Mesothelial cell of epicardium (in vitro differentiated cells): Measurements from ENCODE around the gene DICER1. TPM values are rescaled to one million over a fixed set of nuclear protein-coding genes. Genes with fewer than 3 reads are reported as not detected.

ENCODE experiments used
- DNase-seq, 2 experiments: peaks; one replicate each; pipeline ENCODE4 v3.0.0; 2021; ENCODE audit warnings: low spot score in 2 of 2; ENCODE audit not compliant: unreplicated experiment in 2 of 2
- H3K27ac Mint-ChIP-seq: 2 replicates; pipeline ENCODE4 v1.8.0; 2021; ENCODE audit warnings: mixed read lengths
- H3K27me3 Mint-ChIP-seq: 2 replicates; pipeline ENCODE4 v1.8.0; 2021; ENCODE audit warnings: low read depth, mixed read lengths
- H3K36me3 Mint-ChIP-seq: 2 replicates; pipeline ENCODE4 v1.8.0; 2021; ENCODE audit warnings: mixed read lengths
- H3K4me1 Mint-ChIP-seq: 2 replicates; pipeline ENCODE4 v1.8.0; 2021; ENCODE audit warnings: mixed read lengths
- H3K4me3 Mint-ChIP-seq: 2 replicates; pipeline ENCODE4 v1.8.0; 2021; ENCODE audit warnings: mild to moderate bottlenecking, moderate library complexity, mixed read lengths
- H3K9me3 Mint-ChIP-seq: 2 replicates; pipeline ENCODE4 v1.8.0; 2021; ENCODE audit warnings: mixed read lengths
- total RNA-seq: library from RNA; stranded (reverse); gene quantifications from 3 replicates; pipeline ENCODE4 v1.2.1, GENCODE V29; 2021
- TF ChIP-seq, protein P1 (sequence below): fragments of 200-600 bp; sonication (generic); IDR thresholded peaks from one replicate; pipeline ENCODE4 v1.5.0; 2021; ENCODE audit warnings: antibody characterized with exemption; ENCODE audit not compliant: unreplicated experiment

Gene DICER1
- total RNA-seq, 1 donor from 2014 or later: 148 TPM

DNA sequence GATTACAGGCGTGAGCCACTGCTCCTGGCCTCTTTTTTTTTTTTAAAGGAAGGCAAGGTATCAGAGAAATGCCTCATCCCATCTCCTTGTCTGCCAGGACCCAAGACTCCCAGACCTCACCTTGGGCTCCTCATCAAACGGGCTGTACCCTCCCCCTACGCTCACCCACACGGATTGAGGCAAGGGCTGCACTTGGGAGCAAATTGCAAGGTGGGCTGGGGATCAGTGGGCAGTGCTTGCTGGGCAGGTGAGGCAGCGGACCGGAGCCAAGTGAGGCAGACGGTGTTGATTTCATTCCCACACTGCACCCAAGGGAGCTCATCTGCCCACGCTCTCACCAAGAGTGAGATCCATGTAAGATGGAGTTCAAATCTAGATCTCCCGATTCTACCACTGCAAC, 41.0 kb upstream of the DICER1 start:
- H3K4me1 Mint-ChIP-seq: peaks cover 36% of the 10 kb centered on the region
- no peaks in the 10 kb centered on the region for H3K9me3 Mint-ChIP-seq
- no peak for DNase-seq
- TF ChIP-seq, protein P1, sequence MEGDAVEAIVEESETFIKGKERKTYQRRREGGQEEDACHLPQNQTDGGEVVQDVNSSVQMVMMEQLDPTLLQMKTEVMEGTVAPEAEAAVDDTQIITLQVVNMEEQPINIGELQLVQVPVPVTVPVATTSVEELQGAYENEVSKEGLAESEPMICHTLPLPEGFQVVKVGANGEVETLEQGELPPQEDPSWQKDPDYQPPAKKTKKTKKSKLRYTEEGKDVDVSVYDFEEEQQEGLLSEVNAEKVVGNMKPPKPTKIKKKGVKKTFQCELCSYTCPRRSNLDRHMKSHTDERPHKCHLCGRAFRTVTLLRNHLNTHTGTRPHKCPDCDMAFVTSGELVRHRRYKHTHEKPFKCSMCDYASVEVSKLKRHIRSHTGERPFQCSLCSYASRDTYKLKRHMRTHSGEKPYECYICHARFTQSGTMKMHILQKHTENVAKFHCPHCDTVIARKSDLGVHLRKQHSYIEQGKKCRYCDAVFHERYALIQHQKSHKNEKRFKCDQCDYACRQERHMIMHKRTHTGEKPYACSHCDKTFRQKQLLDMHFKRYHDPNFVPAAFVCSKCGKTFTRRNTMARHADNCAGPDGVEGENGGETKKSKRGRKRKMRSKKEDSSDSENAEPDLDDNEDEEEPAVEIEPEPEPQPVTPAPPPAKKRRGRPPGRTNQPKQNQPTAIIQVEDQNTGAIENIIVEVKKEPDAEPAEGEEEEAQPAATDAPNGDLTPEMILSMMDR: no peak
- H3K27ac Mint-ChIP-seq: peak overlapping the region; percentile 74
- peaks cover 1% of the 10 kb centered on the region for H3K27me3 Mint-ChIP-seq
- no peak overlapping the region for H3K4me3 Mint-ChIP-seq
- H3K36me3 Mint-ChIP-seq: peaks cover 41% of the 10 kb centered on the region

DNA sequence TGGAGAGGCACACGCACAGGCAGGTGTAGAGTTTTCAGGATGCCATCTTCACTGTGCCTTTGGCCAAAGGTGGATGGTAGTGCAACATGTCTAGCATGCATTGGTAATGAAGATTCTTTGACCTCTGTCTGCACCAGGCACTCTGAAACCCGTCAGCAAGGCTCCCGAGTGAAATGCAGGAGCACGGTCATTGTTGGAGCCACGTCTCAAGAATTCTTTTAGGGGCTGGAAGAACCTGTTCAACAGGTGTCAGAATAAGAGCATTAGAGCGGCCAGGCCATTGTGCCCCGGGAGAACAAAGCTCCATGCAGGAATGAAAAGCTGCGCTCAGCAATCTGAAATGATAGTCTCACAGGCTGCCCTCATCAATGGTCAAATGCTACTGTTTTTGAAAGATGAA, 40.2 kb upstream of the DICER1 start:
- peaks cover 36% of the 10 kb centered on the region for H3K36me3 Mint-ChIP-seq
- DNase-seq: no peak

DNA sequence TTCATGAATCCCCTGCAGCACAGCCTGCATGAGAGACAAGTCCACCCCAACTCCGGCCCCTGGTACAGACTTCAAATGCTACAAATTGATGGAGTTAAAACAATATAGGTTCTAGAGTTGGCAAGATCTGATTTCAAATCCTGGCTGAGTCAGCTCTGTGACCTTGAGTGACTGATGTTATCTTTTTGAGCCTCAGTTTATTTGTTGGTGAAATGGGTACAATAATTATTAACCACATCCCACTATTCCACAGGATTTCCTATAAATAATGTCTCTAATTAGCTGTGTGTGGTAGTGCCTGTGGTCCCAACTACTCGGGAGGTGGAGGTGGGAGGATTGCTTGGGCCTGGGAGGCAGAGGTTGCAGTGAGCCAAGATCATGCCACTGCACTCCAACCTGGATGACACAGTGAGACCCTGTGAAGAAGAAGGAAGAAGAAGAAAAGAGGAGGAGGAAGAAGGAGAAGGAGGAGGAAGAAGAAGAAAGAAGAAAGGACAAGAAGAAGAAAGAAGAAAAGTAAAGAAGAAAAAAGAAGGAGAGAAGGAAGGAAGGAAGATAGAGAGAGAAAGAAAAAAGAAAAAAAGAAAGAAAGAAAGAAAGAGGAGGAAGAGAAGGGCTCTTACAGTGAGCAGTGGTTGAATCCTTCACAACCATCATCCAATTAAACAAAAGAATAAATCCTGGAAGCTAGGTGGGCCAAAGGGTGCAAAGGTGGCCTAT, 39.7 kb upstream of the DICER1 start:
- no peak overlapping the region for H3K4me3 Mint-ChIP-seq
- no peak for DNase-seq
- TF ChIP-seq, protein P1: no peak
- H3K27ac Mint-ChIP-seq: peak overlapping the region; percentile 87
- H3K9me3 Mint-ChIP-seq: no peaks in the 10 kb centered on the region
- peaks cover 35% of the 10 kb centered on the region for H3K36me3 Mint-ChIP-seq
- H3K4me1 Mint-ChIP-seq: peaks cover 37% of the 10 kb centered on the region
- peaks cover 1% of the 10 kb centered on the region for H3K27me3 Mint-ChIP-seq

More for the DNA sequence above, 40.2 kb upstream of the DICER1 start:
- H3K9me3 Mint-ChIP-seq: no peaks in the 10 kb centered on the region
- peaks cover 37% of the 10 kb centered on the region for H3K4me1 Mint-ChIP-seq
- no peak overlapping the region for H3K4me3 Mint-ChIP-seq
- H3K27me3 Mint-ChIP-seq: peaks cover 1% of the 10 kb centered on the region
- TF ChIP-seq, protein P1: no peak
- H3K27ac Mint-ChIP-seq: peak overlapping the region; percentile 87

DNA sequence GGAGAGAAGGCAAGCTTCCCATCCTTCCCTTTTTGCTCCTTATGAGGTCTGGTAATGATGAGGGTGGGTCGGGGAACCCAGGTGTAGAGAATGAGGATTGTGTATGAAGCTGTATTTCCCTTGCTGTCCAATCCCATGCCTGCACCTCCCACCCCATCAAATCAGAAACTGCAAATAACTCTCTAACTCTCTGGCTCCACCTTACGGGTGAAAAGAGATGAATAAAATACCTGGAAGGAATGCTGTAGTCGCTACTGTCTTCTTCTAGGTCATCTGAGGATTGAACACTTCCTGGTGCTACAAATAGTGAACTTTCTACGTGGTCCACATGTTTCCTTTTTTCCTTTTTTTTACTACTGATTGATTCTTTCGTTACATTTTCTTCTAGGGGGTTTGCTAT, 38.9 kb upstream of the DICER1 start:
- Mint-ChIP-seq H3K27me3 (peaks cover 1% of the 10 kb centered on the region), H3K36me3 (peaks cover 35% of the 10 kb centered on the region), H3K4me3 (no peak overlapping the region), H3K9me3 (no peaks in the 10 kb centered on the region), H3K27ac (peak overlapping the region; percentile 90), H3K4me1 (peaks cover 37% of the 10 kb centered on the region)
- no peak for DNase-seq
- TF ChIP-seq, protein P1: no peak

DNA sequence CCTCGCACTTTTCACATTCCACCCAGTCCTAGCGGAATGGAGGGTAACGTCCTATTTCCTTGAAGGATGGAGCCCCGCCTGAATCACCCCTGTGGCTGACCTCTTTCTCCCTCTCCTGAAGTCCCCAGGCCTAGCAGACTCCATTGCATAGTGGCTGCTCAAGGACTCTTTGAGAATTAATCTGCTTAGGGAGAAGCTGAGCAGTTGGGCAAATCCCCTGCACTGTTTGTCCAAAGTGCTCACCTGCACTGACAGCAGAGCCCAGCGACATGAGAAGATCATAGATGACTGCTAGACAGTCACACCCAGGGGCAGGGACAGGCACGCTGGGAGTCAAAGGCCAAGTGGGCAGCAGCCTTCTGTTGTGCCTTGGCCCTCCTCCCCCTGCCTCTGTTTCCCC, 37.7 kb upstream of the DICER1 start:
- H3K27ac Mint-ChIP-seq: peak overlapping the region; percentile 90
- H3K4me1 Mint-ChIP-seq: peaks cover 40% of the 10 kb centered on the region
- no peak for DNase-seq
- no peak overlapping the region for H3K4me3 Mint-ChIP-seq
- TF ChIP-seq, protein P1: no peak
- peaks cover 1% of the 10 kb centered on the region for H3K27me3 Mint-ChIP-seq
- H3K9me3 Mint-ChIP-seq: no peaks in the 10 kb centered on the region
- H3K36me3 Mint-ChIP-seq: peaks cover 46% of the 10 kb centered on the region
